Stimulated activated CD8-positive, alpha-beta memory T cell treated with anti-CD3 and anti-CD28 coated beads, Interleukin-7, amount 100 ng/mL, for 24 hours (primary cell): ENCODE results near the gene NHEJ1.

Source experiments
- DNase-seq: peaks from one replicate; pipeline ENCODE4 v3.0.0-alpha.2; 2020; ENCODE audit warnings: low read depth

The NHEJ1 gene

DNA sequence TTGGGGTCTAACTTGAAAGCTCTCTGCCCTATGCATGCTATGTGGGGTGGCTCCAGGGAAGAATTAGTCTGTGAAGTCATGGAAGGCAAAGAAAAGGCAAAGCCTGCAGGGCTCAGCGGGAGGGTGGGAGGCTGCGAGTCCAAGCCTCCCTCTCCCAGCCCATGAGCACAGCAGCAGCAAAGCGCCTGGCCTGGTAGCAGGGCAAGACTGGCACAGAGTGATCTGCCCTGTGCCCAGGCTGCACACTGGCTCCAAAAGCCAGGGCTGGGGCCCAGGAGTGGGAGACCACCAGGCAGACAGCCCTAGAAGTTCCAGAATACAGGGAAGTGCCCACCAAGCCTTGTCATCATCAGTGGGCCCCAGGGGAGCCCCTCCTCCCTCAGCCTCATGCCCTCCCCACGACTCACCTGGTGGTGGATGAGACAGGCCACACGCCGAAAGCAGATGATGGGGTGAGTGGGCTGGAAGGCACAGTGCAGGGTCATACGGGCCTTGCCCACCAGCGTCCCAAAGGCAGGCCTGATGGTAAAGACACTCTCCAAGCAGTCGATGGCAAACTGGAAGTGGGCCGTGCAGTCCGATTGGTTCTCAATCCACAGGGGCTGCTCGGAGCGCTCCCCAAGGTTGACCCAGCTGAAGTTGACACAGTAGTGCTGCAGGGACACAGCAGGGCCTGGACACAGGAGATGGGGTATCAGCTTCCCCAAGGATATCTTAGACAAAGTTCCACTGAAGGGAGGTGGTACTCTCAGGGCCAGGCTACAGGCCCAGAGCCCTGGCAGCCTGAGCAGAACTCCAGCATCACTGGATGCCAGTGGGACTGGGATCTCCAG is 131.4 kb downstream of the NHEJ1 start:
- no peak for DNase-seq

DNA sequence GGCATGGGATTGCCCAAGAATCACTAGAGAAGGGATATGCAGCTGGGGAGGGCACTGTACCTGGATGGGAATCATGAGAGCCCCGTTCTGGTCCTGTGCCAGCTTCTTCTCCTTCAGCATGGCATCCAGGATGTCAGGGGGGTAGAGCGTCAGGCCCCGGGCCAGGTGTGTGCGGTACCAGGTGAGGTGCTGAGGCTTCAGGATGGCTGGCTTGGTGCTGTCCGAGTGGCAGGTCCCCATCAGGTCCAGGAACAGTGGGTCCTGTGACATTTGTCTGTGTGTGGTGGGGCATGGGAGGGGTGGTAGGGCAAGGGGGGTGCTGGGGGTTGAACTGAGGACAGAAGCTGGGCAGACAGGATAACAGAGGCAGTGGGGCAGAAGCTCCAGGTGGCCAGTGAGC is 132.5 kb downstream of the NHEJ1 start:
- no peak for DNase-seq

DNA sequence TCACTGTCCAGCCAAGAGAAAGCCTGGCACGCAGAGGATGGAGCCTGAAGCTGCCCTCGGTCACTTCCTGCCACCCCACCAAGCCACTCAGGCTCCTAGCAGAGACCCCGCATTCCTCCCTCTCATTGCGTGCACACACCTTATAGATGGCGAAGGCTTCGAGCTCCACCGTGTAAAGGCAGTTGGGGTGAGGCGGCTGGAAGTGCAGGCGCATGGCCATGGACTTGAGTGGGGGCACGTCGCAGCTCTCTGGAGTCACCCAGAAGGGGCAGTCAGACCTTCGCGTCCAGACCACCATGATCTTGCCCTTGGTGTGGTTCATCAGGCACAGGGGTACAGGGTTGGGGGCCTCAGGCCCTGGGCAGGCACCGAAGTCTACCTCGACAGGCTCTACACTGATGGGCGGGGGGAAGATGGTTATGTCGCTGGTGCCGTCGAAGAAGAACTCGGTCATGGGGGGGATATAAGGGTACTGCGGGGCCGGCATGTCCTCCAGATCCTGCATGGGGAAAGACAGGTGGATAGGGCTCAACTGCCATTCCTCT is 133.0 kb downstream of the NHEJ1 start:
- no peak for DNase-seq

DNA sequence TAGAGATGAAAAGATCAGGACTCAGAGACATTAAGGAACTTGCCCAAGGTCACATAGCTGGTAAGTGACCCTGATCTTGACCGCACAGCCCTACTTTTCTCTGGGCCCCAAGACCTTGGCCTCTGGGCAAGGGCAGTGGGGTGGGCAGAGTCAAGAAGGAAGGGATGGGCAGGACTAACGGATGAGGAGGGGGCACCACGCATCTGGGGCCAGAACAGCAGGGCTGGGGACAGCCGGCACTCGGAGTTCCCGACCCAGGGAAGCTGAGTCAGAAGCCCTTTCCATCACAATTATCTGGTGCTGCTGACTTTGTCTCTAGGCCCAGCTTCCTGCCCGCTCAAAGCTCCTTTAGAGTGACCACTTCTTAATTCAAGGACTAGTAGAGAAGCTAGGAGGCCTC is 133.7 kb downstream of the NHEJ1 start:
- no peak for DNase-seq

DNA sequence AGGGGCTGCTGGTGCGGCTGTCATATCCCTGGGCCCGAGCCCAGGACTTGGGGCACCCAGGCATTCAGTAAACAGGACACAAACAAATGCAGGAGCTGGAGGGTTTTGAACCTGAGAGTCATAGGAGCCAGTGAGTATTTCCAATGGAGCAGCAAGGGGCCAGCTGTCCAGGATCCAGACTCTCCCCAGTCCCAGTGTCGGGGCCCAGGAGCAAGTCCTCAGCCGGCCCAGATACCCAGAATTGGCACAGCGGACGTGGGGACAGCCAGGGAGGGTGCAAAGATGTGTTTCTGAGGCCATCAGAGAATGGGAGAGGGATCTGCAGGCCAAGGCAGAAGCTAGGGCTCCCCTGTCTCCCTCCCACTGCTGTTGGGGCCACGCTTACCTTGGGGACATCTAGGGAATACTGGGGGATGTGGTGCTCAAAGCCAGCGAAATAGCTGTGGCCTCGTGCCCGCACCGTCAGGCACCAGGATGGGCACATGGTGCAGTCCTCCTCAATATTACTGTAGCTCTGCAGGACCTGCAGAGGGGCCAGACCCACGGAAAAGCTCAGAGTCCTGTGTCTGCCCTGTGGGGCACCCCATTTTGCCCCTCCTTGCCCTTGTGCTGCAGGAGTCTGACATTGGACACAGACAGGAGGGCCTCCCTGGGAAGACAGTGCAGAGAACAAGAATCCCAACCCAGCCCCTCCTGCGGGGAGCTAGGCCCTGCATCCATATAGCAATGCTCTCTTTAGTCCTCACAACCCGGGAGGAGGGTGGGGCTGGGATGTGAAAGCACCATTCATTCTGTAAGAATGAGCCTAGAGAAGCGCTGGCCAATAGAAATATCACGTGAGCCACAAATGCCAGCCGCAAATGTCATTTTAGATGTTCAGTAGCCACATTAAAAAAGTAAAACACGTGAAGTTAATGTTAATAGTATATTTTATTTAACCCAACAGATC is 134.7 kb downstream of the NHEJ1 start:
- DNase-seq, result no peak
